PC-3 (cell line): Measurements from ENCODE around the gene CHAD.

Experiments
- EZH2phosphoT487 ChIP-seq: fragments of 300-600 bp; sonication (generic); IDR thresholded peaks from 2 replicates; pipeline ENCODE4 v1.6.1; 2018; ENCODE audit warnings: mild to moderate bottlenecking, antibody characterized with exemption, low read length, borderline replicate concordance
- TF ChIP-seq, protein P1 (sequence below): fragments of 300-600 bp; sonication (generic); conservative IDR thresholded peaks from 2 replicates; pipeline ENCODE4 v1.5.1; 2017; ENCODE audit warnings: antibody characterized with exemption, low read depth, mild to moderate bottlenecking, low read length

DNA sequence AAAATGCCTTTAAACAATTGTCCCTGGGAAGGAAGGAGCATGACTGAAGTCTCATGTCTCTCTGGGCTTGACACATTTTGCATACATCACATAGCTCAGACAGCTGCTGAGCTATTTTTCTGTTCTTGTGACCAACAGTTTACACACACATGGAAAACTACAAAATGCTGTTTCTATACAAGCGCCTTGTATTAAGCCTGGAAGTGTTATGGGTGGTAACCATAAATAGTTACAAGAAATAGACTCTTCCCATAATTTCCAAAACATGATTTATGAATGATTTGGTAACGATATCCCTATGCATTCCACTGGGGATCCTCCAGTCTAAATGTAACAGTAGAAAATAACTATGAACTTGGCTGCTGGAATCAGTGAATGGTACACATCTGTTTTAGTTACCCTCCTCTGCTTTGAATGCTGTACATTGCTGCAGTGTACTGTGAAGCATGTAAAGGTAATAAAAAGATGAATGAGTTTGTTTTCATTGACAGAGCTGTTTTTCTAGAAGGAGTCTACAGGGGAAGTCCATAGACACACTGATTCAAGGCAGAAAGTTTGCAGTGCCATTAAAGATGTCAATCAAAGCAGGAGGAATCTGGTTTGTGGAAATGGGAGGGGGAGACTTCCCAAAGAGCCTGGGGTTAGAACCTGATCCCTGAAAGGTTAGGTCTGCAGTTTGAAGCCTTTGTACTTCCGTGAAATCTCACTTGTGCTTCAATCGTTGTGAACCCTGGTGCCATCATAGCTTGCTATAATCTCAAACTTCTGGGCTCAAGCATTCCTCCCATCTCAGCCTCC lies 37.7 kb downstream of the CHAD start:
- no peak for TF ChIP-seq EZH2phosphoT487
- TF ChIP-seq, protein P1, sequence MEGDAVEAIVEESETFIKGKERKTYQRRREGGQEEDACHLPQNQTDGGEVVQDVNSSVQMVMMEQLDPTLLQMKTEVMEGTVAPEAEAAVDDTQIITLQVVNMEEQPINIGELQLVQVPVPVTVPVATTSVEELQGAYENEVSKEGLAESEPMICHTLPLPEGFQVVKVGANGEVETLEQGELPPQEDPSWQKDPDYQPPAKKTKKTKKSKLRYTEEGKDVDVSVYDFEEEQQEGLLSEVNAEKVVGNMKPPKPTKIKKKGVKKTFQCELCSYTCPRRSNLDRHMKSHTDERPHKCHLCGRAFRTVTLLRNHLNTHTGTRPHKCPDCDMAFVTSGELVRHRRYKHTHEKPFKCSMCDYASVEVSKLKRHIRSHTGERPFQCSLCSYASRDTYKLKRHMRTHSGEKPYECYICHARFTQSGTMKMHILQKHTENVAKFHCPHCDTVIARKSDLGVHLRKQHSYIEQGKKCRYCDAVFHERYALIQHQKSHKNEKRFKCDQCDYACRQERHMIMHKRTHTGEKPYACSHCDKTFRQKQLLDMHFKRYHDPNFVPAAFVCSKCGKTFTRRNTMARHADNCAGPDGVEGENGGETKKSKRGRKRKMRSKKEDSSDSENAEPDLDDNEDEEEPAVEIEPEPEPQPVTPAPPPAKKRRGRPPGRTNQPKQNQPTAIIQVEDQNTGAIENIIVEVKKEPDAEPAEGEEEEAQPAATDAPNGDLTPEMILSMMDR = no peak
